ENCODE data around the gene MKS1. TPM values are rescaled to one million over a fixed set of nuclear protein-coding genes. Genes with fewer than 3 reads are reported as not detected.

The MKS1 gene
- total RNA-seq, 1 donor from 2014 or later: 10.4 TPM

GRCh38 chr17:58208344-58208743, 10.7 kb downstream of the MKS1 start:
- no peaks in the 10 kb centered on the region for H3K27me3 ChIP-seq (ENCODE audit: control insufficient read depth in 3 of 3, insufficient read depth in 3 of 3, low read length in 3 of 3)
- H3K27ac ChIP-seq (ENCODE audit: low read depth, low read length): no peak overlapping the region
- no peak overlapping the region for H3K9ac ChIP-seq (ENCODE audit: low read depth in 1 of 3, low read length in 3 of 3)
- H3K4me1 ChIP-seq (ENCODE audit: control insufficient read depth in 3 of 3, insufficient read depth in 3 of 3, low read length in 3 of 3): no peaks in the 10 kb centered on the region
- H3K9me3 ChIP-seq (ENCODE audit: control insufficient read depth in 3 of 3, low read length in 3 of 3): no peaks in the 10 kb centered on the region
- no peak overlapping the region for H3K4me3 ChIP-seq (ENCODE audit: low read length in 3 of 3)
- H3K36me3 ChIP-seq (ENCODE audit: control insufficient read depth in 3 of 3, insufficient read depth in 3 of 3, low read length in 3 of 3): peaks cover 61 to 73% (median 69%) of the 10 kb centered on the region in 3 donors

GRCh38 chr17:58207451-58207850, 11.6 kb downstream of the MKS1 start:
- Histone ChIP-seq H3K4me3 (ENCODE audit: low read length in 3 of 3) (no peak overlapping the region), H3K36me3 (ENCODE audit: control insufficient read depth in 3 of 3, insufficient read depth in 3 of 3, low read length in 3 of 3) (peaks cover 55 to 64% (median 60%) of the 10 kb centered on the region in 3 donors), H3K9me3 (ENCODE audit: control insufficient read depth in 3 of 3, low read length in 3 of 3) (no peaks in the 10 kb centered on the region), H3K4me1 (ENCODE audit: control insufficient read depth in 3 of 3, insufficient read depth in 3 of 3, low read length in 3 of 3) (no peaks in the 10 kb centered on the region), H3K9ac (ENCODE audit: low read depth in 1 of 3, low read length in 3 of 3) (no peak overlapping the region), H3K27me3 (ENCODE audit: control insufficient read depth in 3 of 3, insufficient read depth in 3 of 3, low read length in 3 of 3) (no peaks in the 10 kb centered on the region), H3K27ac (ENCODE audit: low read depth, low read length) (no peak overlapping the region)

- Histone ChIP-seq H3K9me3 (ENCODE audit: control insufficient read depth in 3 of 3, low read length in 3 of 3) (no peaks in the 10 kb centered on the region), H3K27ac (ENCODE audit: low read depth, low read length) (no peak overlapping the region), H3K4me3 (ENCODE audit: low read length in 3 of 3) (no peak overlapping the region), H3K9ac (ENCODE audit: low read depth in 1 of 3, low read length in 3 of 3) (no peak overlapping the region), H3K36me3 (ENCODE audit: control insufficient read depth in 3 of 3, insufficient read depth in 3 of 3, low read length in 3 of 3) (peaks cover 44 to 51% (median 50%) of the 10 kb centered on the region in 3 donors), H3K27me3 (ENCODE audit: control insufficient read depth in 3 of 3, insufficient read depth in 3 of 3, low read length in 3 of 3) (no peaks in the 10 kb centered on the region), H3K4me1 (ENCODE audit: control insufficient read depth in 3 of 3, insufficient read depth in 3 of 3, low read length in 3 of 3) (no peaks in the 10 kb centered on the region)
Observed at GRCh38 chr17:58205936-58206335, 13.1 kb downstream of the MKS1 start.

- Histone ChIP-seq H3K36me3 (ENCODE audit: control insufficient read depth in 3 of 3, insufficient read depth in 3 of 3, low read length in 3 of 3) (peaks cover 32 to 41% (median 38%) of the 10 kb centered on the region in 3 donors), H3K9me3 (ENCODE audit: control insufficient read depth in 3 of 3, low read length in 3 of 3) (no peaks in the 10 kb centered on the region), H3K27ac (ENCODE audit: low read depth, low read length) (no peak overlapping the region), H3K4me1 (ENCODE audit: control insufficient read depth in 3 of 3, insufficient read depth in 3 of 3, low read length in 3 of 3) (peaks cover 0 to 3% (median 0%) of the 10 kb centered on the region in 3 donors), H3K9ac (ENCODE audit: low read depth in 1 of 3, low read length in 3 of 3) (no peak overlapping the region), H3K27me3 (ENCODE audit: control insufficient read depth in 3 of 3, insufficient read depth in 3 of 3, low read length in 3 of 3) (peaks cover 3 to 5% (median 5%) of the 10 kb centered on the region in 3 donors), H3K4me3 (ENCODE audit: low read length in 3 of 3) (no peak overlapping the region)
Observed at GRCh38 chr17:58204796-58205195, 14.3 kb downstream of the MKS1 start.

- Histone ChIP-seq H3K9me3 (ENCODE audit: control insufficient read depth in 3 of 3, low read length in 3 of 3) (no peaks in the 10 kb centered on the region), H3K27me3 (ENCODE audit: control insufficient read depth in 3 of 3, insufficient read depth in 3 of 3, low read length in 3 of 3) (peaks cover 18 to 25% (median 20%) of the 10 kb centered on the region in 3 donors), H3K4me3 (ENCODE audit: low read length in 3 of 3) (no peak overlapping the region), H3K9ac (ENCODE audit: low read depth in 1 of 3, low read length in 3 of 3) (no peak overlapping the region), H3K27ac (ENCODE audit: low read depth, low read length) (no peak overlapping the region), H3K4me1 (ENCODE audit: control insufficient read depth in 3 of 3, insufficient read depth in 3 of 3, low read length in 3 of 3) (peaks cover 0 to 3% (median 0%) of the 10 kb centered on the region in 3 donors), H3K36me3 (ENCODE audit: control insufficient read depth in 3 of 3, insufficient read depth in 3 of 3, low read length in 3 of 3) (peaks cover 20 to 27% (median 25%) of the 10 kb centered on the region in 3 donors)
Observed at GRCh38 chr17:58202859-58203258, 16.2 kb downstream of the MKS1 start.

GRCh38 chr17:58200024-58200633, 18.9 kb downstream of the MKS1 start:
- Histone ChIP-seq H3K4me3 (ENCODE audit: low read length in 3 of 3) (no peak overlapping the region), H3K27ac (ENCODE audit: low read depth, low read length) (no peak overlapping the region), H3K9ac (ENCODE audit: low read depth in 1 of 3, low read length in 3 of 3) (no peak overlapping the region), H3K4me1 (ENCODE audit: control insufficient read depth in 3 of 3, insufficient read depth in 3 of 3, low read length in 3 of 3) (peaks cover 0 to 3% (median 0%) of the 10 kb centered on the region in 3 donors), H3K36me3 (ENCODE audit: control insufficient read depth in 3 of 3, insufficient read depth in 3 of 3, low read length in 3 of 3) (peaks cover 4 to 5% (median 4%) of the 10 kb centered on the region in 3 donors), H3K27me3 (ENCODE audit: control insufficient read depth in 3 of 3, insufficient read depth in 3 of 3, low read length in 3 of 3) (peaks cover 29 to 43% (median 32%) of the 10 kb centered on the region in 3 donors), H3K9me3 (ENCODE audit: control insufficient read depth in 3 of 3, low read length in 3 of 3) (no peaks in the 10 kb centered on the region)

- H3K4me1 ChIP-seq (ENCODE audit: control insufficient read depth in 3 of 3, insufficient read depth in 3 of 3, low read length in 3 of 3): peaks cover 0 to 3% (median 0%) of the 10 kb centered on the region in 3 donors
- no peaks in the 10 kb centered on the region for H3K36me3 ChIP-seq (ENCODE audit: control insufficient read depth in 3 of 3, insufficient read depth in 3 of 3, low read length in 3 of 3)
- no peaks in the 10 kb centered on the region for H3K9me3 ChIP-seq (ENCODE audit: control insufficient read depth in 3 of 3, low read length in 3 of 3)
- no peak overlapping the region for H3K27ac ChIP-seq (ENCODE audit: low read depth, low read length)
- H3K4me3 ChIP-seq (ENCODE audit: low read length in 3 of 3): no peak overlapping the region
- H3K27me3 ChIP-seq (ENCODE audit: control insufficient read depth in 3 of 3, insufficient read depth in 3 of 3, low read length in 3 of 3): peaks cover 36 to 65% (median 38%) of the 10 kb centered on the region in 3 donors
- H3K9ac ChIP-seq (ENCODE audit: low read depth in 1 of 3, low read length in 3 of 3): no peak overlapping the region
Observed at GRCh38 chr17:58196610-58197009, 22.4 kb downstream of the MKS1 start.

GRCh38 chr17:58195518-58196123, 23.4 kb downstream of the MKS1 start:
- no peak overlapping the region for H3K9ac ChIP-seq (ENCODE audit: low read depth in 1 of 3, low read length in 3 of 3)
- no peak overlapping the region for H3K27ac ChIP-seq (ENCODE audit: low read depth, low read length)
- no peaks in the 10 kb centered on the region for H3K9me3 ChIP-seq (ENCODE audit: control insufficient read depth in 3 of 3, low read length in 3 of 3)
- H3K36me3 ChIP-seq (ENCODE audit: control insufficient read depth in 3 of 3, insufficient read depth in 3 of 3, low read length in 3 of 3): no peaks in the 10 kb centered on the region
- peaks cover 39 to 75% (median 46%) of the 10 kb centered on the region in 3 donors for H3K27me3 ChIP-seq (ENCODE audit: control insufficient read depth in 3 of 3, insufficient read depth in 3 of 3, low read length in 3 of 3)
- H3K4me1 ChIP-seq (ENCODE audit: control insufficient read depth in 3 of 3, insufficient read depth in 3 of 3, low read length in 3 of 3): peaks cover 0 to 3% (median 0%) of the 10 kb centered on the region in 3 donors
- H3K4me3 ChIP-seq (ENCODE audit: low read length in 3 of 3): no peak overlapping the region

- no peak overlapping the region for H3K27ac ChIP-seq (ENCODE audit: low read depth, low read length)
- H3K4me3 ChIP-seq (ENCODE audit: low read length in 3 of 3): no peak overlapping the region
- no peaks in the 10 kb centered on the region for H3K9me3 ChIP-seq (ENCODE audit: control insufficient read depth in 3 of 3, low read length in 3 of 3)
- peaks cover 0 to 8% (median 3%) of the 10 kb centered on the region in 3 donors for H3K4me1 ChIP-seq (ENCODE audit: control insufficient read depth in 3 of 3, insufficient read depth in 3 of 3, low read length in 3 of 3)
- peaks cover 39 to 69% (median 43%) of the 10 kb centered on the region in 3 donors for H3K27me3 ChIP-seq (ENCODE audit: control insufficient read depth in 3 of 3, insufficient read depth in 3 of 3, low read length in 3 of 3)
- no peak overlapping the region for H3K9ac ChIP-seq (ENCODE audit: low read depth in 1 of 3, low read length in 3 of 3)
- no peaks in the 10 kb centered on the region for H3K36me3 ChIP-seq (ENCODE audit: control insufficient read depth in 3 of 3, insufficient read depth in 3 of 3, low read length in 3 of 3)
Observed at GRCh38 chr17:58193641-58194255, 25.3 kb downstream of the MKS1 start.

GRCh38 chr17:58192612-58193011, 26.4 kb downstream of the MKS1 start, which contains the start of gene EPX:
Gene EPX, plus strand, starts transcription at chr17:58192726. Its CDS starts 121 bp downstream, at chr17:58192847.
- no peaks in the 10 kb centered on the region for H3K9me3 ChIP-seq (ENCODE audit: control insufficient read depth in 3 of 3, low read length in 3 of 3)
- peaks cover 0 to 8% (median 3%) of the 10 kb centered on the region in 3 donors for H3K4me1 ChIP-seq (ENCODE audit: control insufficient read depth in 3 of 3, insufficient read depth in 3 of 3, low read length in 3 of 3)
- H3K9ac ChIP-seq (ENCODE audit: low read depth in 1 of 3, low read length in 3 of 3): no peak within 1 kb of the TSS
- peaks cover 31 to 60% (median 36%) of the 10 kb centered on the region in 3 donors for H3K27me3 ChIP-seq (ENCODE audit: control insufficient read depth in 3 of 3, insufficient read depth in 3 of 3, low read length in 3 of 3)
- no peak within 1 kb of the TSS for H3K4me3 ChIP-seq (ENCODE audit: low read length in 3 of 3)
- no peak within 1 kb of the TSS for H3K27ac ChIP-seq (ENCODE audit: low read depth, low read length)
- no peaks in the 10 kb centered on the region for H3K36me3 ChIP-seq (ENCODE audit: control insufficient read depth in 3 of 3, insufficient read depth in 3 of 3, low read length in 3 of 3)
